ENCODE data around the gene ANKS3. TPM values are rescaled to one million over a fixed set of nuclear protein-coding genes. Genes with fewer than 3 reads are reported as not detected.

The ANKS3 gene
- total and polyA plus RNA-seq, 2 of the 8 experiments (the other 6 are each of a cell fraction or from before 2014, with no cell fraction given): 15.5 to 23.9 TPM

GRCh38 chr16:4679156-4679849, 54.8 kb downstream of the ANKS3 start:
- Histone ChIP-seq H3K4ac (replicated peaks; ENCODE audit: insufficient read length, low read depth, low read length) (no peak overlapping the region), H2BK12ac (ENCODE audit: low read depth, low read length) (no peak overlapping the region), H4K91ac (replicated peaks; ENCODE audit: insufficient read length, low read length) (no peak overlapping the region), H3K14ac (ENCODE audit: insufficient read length) (no peak overlapping the region), H3K4me3 (ENCODE audit: extremely low read depth in 1 of 4, insufficient read depth in 2 of 4, low read depth in 3 of 4, low read length in 4 of 4) (no peak overlapping the region), H3K4me2 (ENCODE audit: insufficient read depth in 1 of 2, low read depth in 2 of 2, low read length in 2 of 2) (no peak overlapping the region), H2BK15ac (ENCODE audit: low read length) (no peak overlapping the region), H3K23me2 (ENCODE audit: low read depth, low read length) (no peaks in the 10 kb centered on the region), H3K36me3 (ENCODE audit: control insufficient read depth in 2 of 4, insufficient read depth in 4 of 4, low read length in 3 of 4) (peaks cover 0 to 14% (median 5%) of the 10 kb centered on the region in 4 experiments; a peak in 4 of 8 replicates), H3K27ac (ENCODE audit: low read depth, low read length) (no peak overlapping the region), H3K79me2 (ENCODE audit: control insufficient read depth in 1 of 2, insufficient read depth in 2 of 2, low read length in 2 of 2) (no peaks in the 10 kb centered on the region), H2AK5ac (ENCODE audit: low read depth, low read length) (no peak overlapping the region), H3K9ac (replicated peaks in 1 of 4; ENCODE audit: extremely low read depth in 1 of 4, low read depth in 3 of 4, low read length in 3 of 4) (no peak overlapping the region), H4K20me1 (replicated peaks in 1 of 2; ENCODE audit: control insufficient read depth in 1 of 2, insufficient read depth in 2 of 2, low read length in 2 of 2) (peaks cover 3 to 12% of the 10 kb centered on the region in 2 experiments), H3K9me3 (ENCODE audit: insufficient read depth in 2 of 2, low read depth in 1 of 2, low read length in 1 of 2) (no peaks in the 10 kb centered on the region), H3K18ac (ENCODE audit: extremely low read depth, low read length) (no peak overlapping the region), H3K27me3 (replicated peaks in 1 of 4; ENCODE audit: control insufficient read depth in 3 of 4, extremely low read depth in 1 of 4, insufficient read depth in 3 of 4, low read length in 3 of 4) (no peaks in the 10 kb centered on the region), H2BK120ac (replicated peaks; ENCODE audit: low read depth, low read length) (no peak overlapping the region), H3K4me1 (replicated peaks in 1 of 4; ENCODE audit: control insufficient read depth in 3 of 4, insufficient read depth in 4 of 4, low read length in 3 of 4) (peaks cover 0 to 3% (median under 1%) of the 10 kb centered on the region in 4 experiments; a peak in 3 of 7 replicates), H3K23ac (ENCODE audit: insufficient read length) (no peak overlapping the region), H3K79me1 (ENCODE audit: low read depth, low read length) (peaks cover 4% of the 10 kb centered on the region; the same call in 1 of the 2 replicates), H2BK20ac (ENCODE audit: low read length) (no peak overlapping the region), H2AFZ (ENCODE audit: low read length) (no peak overlapping the region), H4K8ac (ENCODE audit: extremely low read depth, insufficient read depth, low read length) (peak overlapping the region; percentile 57; the same call in 1 of the 2 replicates), H4K5ac (ENCODE audit: insufficient read length, low read depth, low read length) (no peak overlapping the region), H2BK5ac (ENCODE audit: low read depth, low read length) (no peak overlapping the region), H3K56ac (replicated peaks; ENCODE audit: insufficient read length, low read depth, low read length) (no peak overlapping the region)
- DNase-seq (ENCODE audit: low read depth in 1 of 2, low spot score in 2 of 2): no peak
- 89% methylated on average over 13 of the region's 20 CpGs; no CpG with 5 or more reads in 1 of the 2 experiments for WGBS, 2 experiments (ENCODE audit: extremely low coverage in 1 of 2, insufficient coverage in 1 of 2, insufficient read length in 1 of 2, insufficient replicate concordance in 2 of 2, low coverage in 1 of 2, low lambda C conversion rate in 2 of 2, missing lambda C conversion rate in 1 of 2)
- POLR2A ChIA-PET (ENCODE audit: partially characterized antibody): interaction anchor here (1.3 kb wide), 1 partner anchor 13 kb away, joined by 5 read pairs; no protein-coding TSS in a partner anchor
- FAIRE-seq: no peak
- CTCF ChIA-PET (ENCODE audit: partially characterized antibody): interaction anchor here (0.5 to 2.7 kb wide), 3 partner anchors 12 to 51 kb away, joined by 3 to 5 read pairs (median 4); no protein-coding TSS in a partner anchor
- no peak for TF ChIP-seq CBX8 (IDR thresholded peaks at IDR 0.05; ENCODE audit: borderline replicate concordance, low read depth, low read length)
- TF ChIP-seq NRF1 (IDR thresholded peaks at IDR 0.05; ENCODE audit: low read depth, low read length): no peak
- no peak for TF ChIP-seq CHD1 (IDR thresholded peaks at IDR 0.05; ENCODE audit: low read depth, low read length)
- no peak for TF ChIP-seq FOSL1 (IDR thresholded peaks at IDR 0.05; ENCODE audit: insufficient read depth, low read depth, low read length)
- no peak for TF ChIP-seq TAF1 (IDR thresholded peaks at IDR 0.05; ENCODE audit: low read depth, low read length)
- TF ChIP-seq BCL11A (IDR thresholded peaks at IDR 0.05; ENCODE audit: low read depth in 2 of 2, low read length in 2 of 2): no peak
- TF ChIP-seq CREB1 (IDR thresholded peaks at IDR 0.05): no peak
- TF ChIP-seq SP1 (IDR thresholded peaks at IDR 0.05; ENCODE audit: low read depth, low read length): no peak
- no peak for TF ChIP-seq POLR2A (IDR thresholded peaks at IDR 0.05; ENCODE audit: control extremely low read depth in 1 of 2, low read depth in 2 of 2, low read length in 2 of 2)
- TF ChIP-seq, protein P1, sequence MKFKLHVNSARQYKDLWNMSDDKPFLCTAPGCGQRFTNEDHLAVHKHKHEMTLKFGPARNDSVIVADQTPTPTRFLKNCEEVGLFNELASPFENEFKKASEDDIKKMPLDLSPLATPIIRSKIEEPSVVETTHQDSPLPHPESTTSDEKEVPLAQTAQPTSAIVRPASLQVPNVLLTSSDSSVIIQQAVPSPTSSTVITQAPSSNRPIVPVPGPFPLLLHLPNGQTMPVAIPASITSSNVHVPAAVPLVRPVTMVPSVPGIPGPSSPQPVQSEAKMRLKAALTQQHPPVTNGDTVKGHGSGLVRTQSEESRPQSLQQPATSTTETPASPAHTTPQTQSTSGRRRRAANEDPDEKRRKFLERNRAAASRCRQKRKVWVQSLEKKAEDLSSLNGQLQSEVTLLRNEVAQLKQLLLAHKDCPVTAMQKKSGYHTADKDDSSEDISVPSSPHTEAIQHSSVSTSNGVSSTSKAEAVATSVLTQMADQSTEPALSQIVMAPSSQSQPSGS (IDR thresholded peaks at IDR 0.05; ENCODE audit: low read length): no peak
- no peak for TF ChIP-seq NANOG (IDR thresholded peaks at IDR 0.05; ENCODE audit: insufficient read depth, low read depth, low read length, poor library complexity, severe bottlenecking)

All from H1 (cell line).